Keratinocyte (primary cell): Measurements from ENCODE around the gene ZFP36.
A peak's percentile ranks its signal among the peaks of the same experiment; 100 is the strongest.

Experiments used
- CTCF ChIP-seq, 3 experiments: IDR thresholded peaks in 1 of 3; conservative IDR thresholded peaks in 1 of 3; optimal IDR thresholded peaks in 1 of 3; 2 replicates in 2 of 3; 3 replicates in 1 of 3; pipeline versions ENCODE3 to v1.5.1; 2011; ENCODE audit warnings: low read length in 3 of 3, mild to moderate bottlenecking in 3 of 3, moderate library complexity in 2 of 3, control low read depth in 1 of 3, inconsistent platforms in 1 of 3; ENCODE audit not compliant: insufficient read depth in 2 of 3; ENCODE audit errors: extremely low read depth in 1 of 3
- EZH2 ChIP-seq: IDR thresholded peaks from one replicate; pipeline ENCODE4 v1.6.1; 2012; ENCODE audit warnings: inconsistent platforms, mild to moderate bottlenecking, low read length, moderate library complexity

- TF ChIP-seq CTCF (optimal IDR thresholded peaks at IDR 0.05 in 1 of 3, IDR thresholded peaks at IDR 0.05 in 1 of 3, conservative IDR thresholded peaks at IDR 0.05 in 1 of 3; ENCODE audit: extremely low read depth in 1 of 3, insufficient read depth in 2 of 3, low read length in 3 of 3): peak in 1 of 3 experiments; percentile 15
- no peak for TF ChIP-seq EZH2
Observed at GRCh38 chr19:39390751-39391437, 15.8 kb upstream of the ZFP36 start, which contains the start of the genes MED29 and PAF1.
